ENCODE measurements around the gene SAT1. TPM values are rescaled to one million over a fixed set of nuclear protein-coding genes. Genes with fewer than 3 reads are reported as not detected.
A peak's percentile ranks its signal among the peaks of the same experiment; 100 is the strongest.

SAT1 gene
- total RNA-seq, 1 donor from 2014 or later = 784 TPM

DNA sequence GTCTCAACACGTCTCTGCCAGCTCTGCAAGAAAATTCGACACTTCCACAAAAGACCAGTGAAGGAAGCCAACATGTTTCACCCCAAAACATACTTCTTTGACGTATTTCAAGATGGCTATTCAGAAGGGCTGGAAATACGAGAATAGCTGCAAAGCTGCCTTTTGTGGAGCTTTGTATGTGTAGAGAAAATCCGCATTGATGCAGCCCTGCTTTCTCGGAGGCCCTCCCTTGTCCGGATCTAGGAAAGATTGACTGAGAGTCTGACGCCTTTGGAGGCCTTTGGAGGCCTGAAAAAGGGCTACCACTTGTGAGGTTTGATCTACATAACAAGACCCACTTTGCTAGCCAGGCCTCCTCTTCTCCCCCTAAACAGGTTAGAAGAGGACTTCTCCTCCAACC, 12.2 kb downstream of the SAT1 start:
- Histone ChIP-seq H3K4me3 (no peak overlapping the region), H3K27me3 (no peaks in the 10 kb centered on the region), H3K9me3 (no peaks in the 10 kb centered on the region), H3K27ac (no peak overlapping the region), H3K4me1 (no peaks in the 10 kb centered on the region), H3K36me3 (no peaks in the 10 kb centered on the region)
- TF ChIP-seq, protein P1, sequence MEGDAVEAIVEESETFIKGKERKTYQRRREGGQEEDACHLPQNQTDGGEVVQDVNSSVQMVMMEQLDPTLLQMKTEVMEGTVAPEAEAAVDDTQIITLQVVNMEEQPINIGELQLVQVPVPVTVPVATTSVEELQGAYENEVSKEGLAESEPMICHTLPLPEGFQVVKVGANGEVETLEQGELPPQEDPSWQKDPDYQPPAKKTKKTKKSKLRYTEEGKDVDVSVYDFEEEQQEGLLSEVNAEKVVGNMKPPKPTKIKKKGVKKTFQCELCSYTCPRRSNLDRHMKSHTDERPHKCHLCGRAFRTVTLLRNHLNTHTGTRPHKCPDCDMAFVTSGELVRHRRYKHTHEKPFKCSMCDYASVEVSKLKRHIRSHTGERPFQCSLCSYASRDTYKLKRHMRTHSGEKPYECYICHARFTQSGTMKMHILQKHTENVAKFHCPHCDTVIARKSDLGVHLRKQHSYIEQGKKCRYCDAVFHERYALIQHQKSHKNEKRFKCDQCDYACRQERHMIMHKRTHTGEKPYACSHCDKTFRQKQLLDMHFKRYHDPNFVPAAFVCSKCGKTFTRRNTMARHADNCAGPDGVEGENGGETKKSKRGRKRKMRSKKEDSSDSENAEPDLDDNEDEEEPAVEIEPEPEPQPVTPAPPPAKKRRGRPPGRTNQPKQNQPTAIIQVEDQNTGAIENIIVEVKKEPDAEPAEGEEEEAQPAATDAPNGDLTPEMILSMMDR (IDR thresholded peaks at IDR 0.05) = no peak
- intact Hi-C loops (cut with DNase I) = no loop called here
- DNase-seq = no peak
- ATAC-seq = no peak

DNA sequence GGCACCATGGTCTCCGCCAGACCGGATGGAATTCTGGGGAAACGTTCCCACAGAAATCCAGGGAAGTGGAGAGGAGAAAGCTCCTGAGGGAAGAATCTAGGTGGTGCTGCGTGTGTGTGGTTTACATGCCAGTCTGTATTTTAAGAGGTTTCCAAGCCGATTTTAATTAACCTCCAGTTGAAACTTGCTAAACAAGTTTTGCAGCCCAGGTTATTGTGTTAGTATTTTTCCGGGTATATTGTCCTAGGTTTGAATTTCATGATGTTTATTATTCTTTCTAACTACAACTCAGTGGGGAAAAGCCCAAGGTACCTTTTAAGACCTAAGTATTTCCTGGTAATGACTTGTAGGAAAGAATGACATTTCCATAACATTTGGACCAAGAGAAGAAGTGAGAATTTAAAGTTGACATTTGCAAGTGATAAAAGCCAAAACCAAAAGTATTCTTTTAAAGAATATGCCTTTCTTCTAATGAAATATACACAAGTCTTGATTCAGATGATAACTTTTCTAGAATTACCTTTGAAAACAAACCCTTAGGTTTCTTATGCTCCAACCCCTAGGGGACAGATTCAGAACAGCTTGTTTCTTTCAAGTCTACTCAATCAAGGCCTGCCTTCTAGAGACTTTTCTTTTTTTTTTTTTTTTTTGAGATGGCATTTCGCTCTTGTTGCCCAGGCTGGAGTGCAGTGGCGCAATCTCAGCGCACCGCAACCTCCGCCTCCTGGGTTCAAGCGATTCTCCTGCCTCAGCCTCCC, 14.6 kb downstream of the SAT1 start:
- H3K4me3 ChIP-seq = no peak overlapping the region
- TF ChIP-seq, protein P1 (IDR thresholded peaks at IDR 0.05) = no peak
- no peaks in the 10 kb centered on the region for H3K9me3 ChIP-seq
- no peaks in the 10 kb centered on the region for H3K36me3 ChIP-seq
- H3K4me1 ChIP-seq = no peaks in the 10 kb centered on the region
- no peak for DNase-seq
- H3K27ac ChIP-seq = peak overlapping the region; percentile 71
- ATAC-seq = peak; percentile 65
- H3K27me3 ChIP-seq = no peaks in the 10 kb centered on the region
- intact Hi-C loops (cut with DNase I) = no loop called here

DNA sequence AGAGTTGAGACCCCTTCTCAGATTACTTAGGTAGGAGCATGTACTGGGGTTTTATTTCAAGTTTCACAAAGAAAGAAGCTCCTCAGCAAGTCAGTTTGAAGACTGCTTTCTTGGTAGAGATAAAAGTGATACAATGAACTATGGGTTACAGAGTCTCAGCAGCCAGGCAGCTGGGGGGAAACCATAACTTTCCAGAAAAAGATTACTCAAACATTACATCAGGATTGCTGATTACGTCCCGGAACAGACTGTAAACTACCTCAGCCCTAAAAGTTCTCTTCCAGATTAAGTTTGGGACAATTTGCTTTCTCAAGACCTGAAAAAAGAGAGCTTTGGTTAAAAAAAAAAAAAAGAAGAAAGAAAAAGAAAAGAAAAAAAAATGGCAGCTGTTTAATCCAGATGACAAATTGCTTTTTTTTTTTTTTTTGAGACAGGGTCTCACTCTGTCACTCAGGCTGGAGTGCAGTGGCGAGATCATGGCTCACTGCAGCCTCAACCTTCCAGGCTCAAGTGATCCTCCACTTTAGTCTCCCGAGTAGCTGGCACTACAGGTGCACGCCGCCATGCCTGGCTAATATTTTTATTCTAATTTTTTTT, 16.6 kb downstream of the SAT1 start:
- Histone ChIP-seq H3K36me3 (no peaks in the 10 kb centered on the region), H3K9me3 (no peaks in the 10 kb centered on the region), H3K4me1 (no peaks in the 10 kb centered on the region), H3K27ac (peak overlapping the region; percentile 51), H3K4me3 (no peak overlapping the region), H3K27me3 (no peaks in the 10 kb centered on the region)
- TF ChIP-seq, protein P1 (IDR thresholded peaks at IDR 0.05) = no peak
- no peak for DNase-seq
- intact Hi-C loops (cut with DNase I) = no loop called here
- ATAC-seq = no peak

DNA sequence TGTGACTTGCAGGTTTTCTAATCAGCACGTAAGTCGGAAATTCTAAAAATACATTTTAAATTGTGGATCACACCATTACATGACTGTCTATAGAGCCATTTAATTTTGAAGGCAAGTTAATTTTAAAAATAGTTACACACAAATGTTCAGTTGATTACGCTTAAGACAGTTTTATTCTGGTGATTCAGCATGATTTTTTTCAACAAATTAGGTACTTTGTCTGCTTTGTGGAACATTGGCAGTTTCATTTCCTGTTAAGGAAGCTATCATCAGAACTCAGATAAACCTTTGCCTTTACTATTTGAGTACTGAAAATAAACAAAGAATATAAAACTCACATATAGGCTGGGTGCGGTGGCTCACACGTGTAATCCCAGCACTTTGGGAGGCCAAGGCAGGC, 19.5 kb downstream of the SAT1 start:
- TF ChIP-seq, protein P1 (IDR thresholded peaks at IDR 0.05) = no peak
- Histone ChIP-seq H3K36me3 (no peaks in the 10 kb centered on the region), H3K4me1 (no peaks in the 10 kb centered on the region), H3K27ac (no peak overlapping the region), H3K27me3 (no peaks in the 10 kb centered on the region), H3K4me3 (no peak overlapping the region), H3K9me3 (no peaks in the 10 kb centered on the region)
- no peak for ATAC-seq
- intact Hi-C loops (cut with DNase I) = no loop called here
- DNase-seq = no peak

DNA sequence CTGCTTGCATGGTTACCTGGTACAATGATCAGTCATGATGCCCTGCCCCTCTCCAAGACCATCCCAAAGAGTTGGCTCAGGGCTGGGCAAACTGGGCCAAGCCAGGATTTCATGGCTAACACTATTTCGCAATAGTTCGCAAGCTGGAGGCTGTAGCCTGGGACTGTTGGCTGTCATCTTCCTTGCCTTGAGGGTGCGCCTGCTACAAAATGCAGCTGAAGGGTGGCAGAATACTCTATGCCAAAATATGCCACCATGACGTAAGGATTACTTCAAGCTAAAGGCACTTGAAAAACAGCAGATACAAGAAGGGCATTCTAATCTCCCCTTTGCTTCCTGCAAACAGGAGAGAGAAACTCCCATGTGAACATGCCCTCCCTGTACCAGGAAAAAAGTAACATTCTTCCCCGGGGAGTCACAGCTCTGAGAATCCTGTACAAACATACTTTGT, 21.0 kb downstream of the SAT1 start:
- ATAC-seq (peak; percentile 80), DNase-seq (no peak)
- H3K27ac ChIP-seq = peak overlapping the region; percentile 72
- intact Hi-C loops (cut with DNase I) = no loop called here
- H3K4me1 ChIP-seq = no peaks in the 10 kb centered on the region
- H3K27me3 ChIP-seq = no peaks in the 10 kb centered on the region
- H3K9me3 ChIP-seq = no peaks in the 10 kb centered on the region
- H3K4me3 ChIP-seq = no peak overlapping the region
- TF ChIP-seq, protein P1 (IDR thresholded peaks at IDR 0.05) = no peak
- H3K36me3 ChIP-seq = no peaks in the 10 kb centered on the region
